Vagina (tissue), 2 donors: Measurements from ENCODE around the gene RBP5.

Experiments used
- POLR2A ChIP-seq, 2 donors: fragments of 450-650 bp; IDR thresholded peaks; one replicate each; pipeline ENCODE4 v1.6.1; 2017; ENCODE audit warnings: antibody characterized with exemption in 2 of 2, mild to moderate bottlenecking in 2 of 2, moderate library complexity in 2 of 2
- TF ChIP-seq, protein P1 (sequence below), 3 experiments: fragments of 450-650 bp in 2 of 3; fragments of 200-600 bp in 1 of 3; sonication (generic) in 1 of 3; IDR thresholded peaks; one replicate each; pipeline ENCODE4 v1.5.1; 2017 to 2019; ENCODE audit warnings: antibody characterized with exemption in 3 of 3, mild to moderate bottlenecking in 2 of 3, moderate library complexity in 2 of 3

GRCh38 chr12:7081037-7081436 is 47.7 kb downstream of the RBP5 start:
- TF ChIP-seq, protein P1, sequence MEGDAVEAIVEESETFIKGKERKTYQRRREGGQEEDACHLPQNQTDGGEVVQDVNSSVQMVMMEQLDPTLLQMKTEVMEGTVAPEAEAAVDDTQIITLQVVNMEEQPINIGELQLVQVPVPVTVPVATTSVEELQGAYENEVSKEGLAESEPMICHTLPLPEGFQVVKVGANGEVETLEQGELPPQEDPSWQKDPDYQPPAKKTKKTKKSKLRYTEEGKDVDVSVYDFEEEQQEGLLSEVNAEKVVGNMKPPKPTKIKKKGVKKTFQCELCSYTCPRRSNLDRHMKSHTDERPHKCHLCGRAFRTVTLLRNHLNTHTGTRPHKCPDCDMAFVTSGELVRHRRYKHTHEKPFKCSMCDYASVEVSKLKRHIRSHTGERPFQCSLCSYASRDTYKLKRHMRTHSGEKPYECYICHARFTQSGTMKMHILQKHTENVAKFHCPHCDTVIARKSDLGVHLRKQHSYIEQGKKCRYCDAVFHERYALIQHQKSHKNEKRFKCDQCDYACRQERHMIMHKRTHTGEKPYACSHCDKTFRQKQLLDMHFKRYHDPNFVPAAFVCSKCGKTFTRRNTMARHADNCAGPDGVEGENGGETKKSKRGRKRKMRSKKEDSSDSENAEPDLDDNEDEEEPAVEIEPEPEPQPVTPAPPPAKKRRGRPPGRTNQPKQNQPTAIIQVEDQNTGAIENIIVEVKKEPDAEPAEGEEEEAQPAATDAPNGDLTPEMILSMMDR (IDR thresholded peaks at IDR 0.05): no peak
- no peak for TF ChIP-seq POLR2A (IDR thresholded peaks at IDR 0.05)
